GM12878 (cell line): Measurements from ENCODE around the gene CLTRN. TPM values are rescaled to one million over a fixed set of nuclear protein-coding genes. Genes with fewer than 3 reads are reported as not detected.

ENCODE experiments used
- ATAC-seq: fragments of 200-7000 bp; cut with Tn5 transposase; 3 replicates; pipeline ENCODE4 v1.9.1; 2020; ENCODE audit warnings: mild to moderate bottlenecking, moderate library complexity
- BruUV-seq: library from RNA; stranded (reverse); fragments of 400-500 nt; replicated peaks from 2 replicates; lab custom pipeline; 2021; lab: Mats Ljungman, UMichigan
- CTCF ChIA-PET: fragments of 300-600 bp; sonication (Branson Sonifier 250); formaldehyde crosslinking; extraction: SDS; loops from one replicate; lab custom pipeline; 2021; ENCODE audit warnings: inconsistent platforms; lab: Yijun Ruan, JAX
- POLR2A ChIA-PET: fragments of 350-600 bp; formaldehyde crosslinking; extraction: SDS; loops from one replicate; lab custom pipeline; 2021; ENCODE audit warnings: inconsistent platforms; lab: Charles Lee
- RAD21 ChIA-PET: fragments of 300-600 bp; sonication (Branson Sonifier 250); formaldehyde crosslinking; loops from one replicate; lab custom pipeline; 2023; ENCODE audit warnings: antibody characterized with exemption; ENCODE audit not compliant: unreplicated experiment; lab: Charles Lee
- SMC1A ChIA-PET: fragments of 300-600 bp; sonication (Branson Sonifier 250); formaldehyde crosslinking; loops from one replicate; lab custom pipeline; 2023; ENCODE audit not compliant: unreplicated experiment, uncharacterized antibody; lab: Charles Lee
- DNase-seq: peaks from one replicate; pipeline ENCODE4 v3.0.0-alpha.2; 2011; ENCODE audit warnings: low read depth, low spot score
- FAIRE-seq: peaks from 3 replicates; lab custom pipeline; 2011; peaks lifted over from hg19 to GRCh38; lab: Jason Lieb, UNC
- H2AFZ ChIP-seq: 2 replicates; pipeline ENCODE4 v1.6.0; 2011; ENCODE audit warnings: low read depth, low read length, control low read depth; ENCODE audit not compliant: control insufficient read depth
- H3K27ac ChIP-seq: 2 replicates; pipeline ENCODE4 v1.5.1; 2011; ENCODE audit warnings: control low read depth; ENCODE audit not compliant: control insufficient read depth, insufficient read depth
- H3K27me3 ChIP-seq, 2 experiments: replicated peaks in 1 of 2; 2 replicates each; pipeline versions ENCODE4 v1.6.0 to v1.6.1; 2011; ENCODE audit warnings: low read length in 1 of 2; ENCODE audit not compliant: control insufficient read depth in 2 of 2, insufficient read depth in 2 of 2
- H3K36me3 ChIP-seq, 2 experiments: 2 replicates each; pipeline ENCODE4 v1.5.1; 2011; ENCODE audit warnings: low read length in 1 of 2; ENCODE audit not compliant: control insufficient read depth in 2 of 2, insufficient read depth in 2 of 2
- H3K4me1 ChIP-seq: 2 replicates; pipeline ENCODE4 v1.6.1; 2011; ENCODE audit warnings: mild to moderate bottlenecking, low read length, moderate library complexity, mixed read lengths; ENCODE audit not compliant: control insufficient read depth, insufficient read depth
- H3K4me2 ChIP-seq: 2 replicates; pipeline ENCODE4 v1.6.0; 2011; ENCODE audit warnings: control low read depth; ENCODE audit not compliant: control insufficient read depth, insufficient read depth
- H3K4me3 ChIP-seq: fragments of 200-600 bp; sonication (generic); 2 replicates; pipeline ENCODE4 v1.5.1; 2016
- H3K79me2 ChIP-seq: 2 replicates; pipeline ENCODE4 v1.6.0; 2011; ENCODE audit warnings: low read length; ENCODE audit not compliant: control insufficient read depth, insufficient read depth
- H3K9ac ChIP-seq: 2 replicates; pipeline ENCODE4 v1.8.0; 2011; ENCODE audit warnings: low read length, control low read depth, mixed read lengths; ENCODE audit not compliant: control insufficient read depth, insufficient read depth
- H3K9me3 ChIP-seq: replicated peaks from 3 replicates; pipeline ENCODE4 v1.5.1; 2011; ENCODE audit warnings: mild to moderate bottlenecking, low read length; ENCODE audit not compliant: control insufficient read depth, insufficient read depth
- H4K20me1 ChIP-seq: 2 replicates; pipeline ENCODE4 v1.6.0; 2011; ENCODE audit not compliant: control insufficient read depth, insufficient read depth
- CHD4 ChIP-seq: fragments of 200-600 bp; sonication (generic); IDR thresholded peaks from 2 replicates; pipeline ENCODE4 v1.6.1; 2016; ENCODE audit warnings: mild to moderate bottlenecking
- E2F4 ChIP-seq: IDR thresholded peaks from 2 replicates; pipeline ENCODE4 v1.6.1; 2012; ENCODE audit warnings: low read depth, low read length, improper control_type of control experiment
- IRF5 ChIP-seq: fragments of 450-650 bp; IDR thresholded peaks from 2 replicates; pipeline ENCODE4 v1.6.1; 2017; ENCODE audit warnings: borderline replicate concordance
- MTA2 ChIP-seq: fragments of 450-650 bp; IDR thresholded peaks from 2 replicates; pipeline ENCODE4 v1.6.1; 2016; ENCODE audit warnings: low read depth, mild to moderate bottlenecking, moderate library complexity
- STAT3 ChIP-seq: IDR thresholded peaks from 2 replicates; pipeline ENCODE4 v1.6.1; 2011; ENCODE audit warnings: low read depth, low read length, improper control_type of control experiment
- TBL1XR1 ChIP-seq: IDR thresholded peaks from 2 replicates; pipeline ENCODE4 v1.6.1; 2012; ENCODE audit warnings: low read depth, low read length, improper control_type of control experiment
- ZNF687 ChIP-seq: fragments of 450-650 bp; IDR thresholded peaks from 2 replicates; pipeline ENCODE4 v1.6.1; 2017; ENCODE audit warnings: mild to moderate bottlenecking, moderate library complexity
- WGBS: methylation state at CpG from one replicate; pipeline ENCODE4 v1.1.6; 2016; ENCODE audit warnings: low lambda C conversion rate; ENCODE audit not compliant: insufficient replicate concordance, insufficient coverage; ENCODE audit errors: missing lambda C conversion rate; 5-methylcytosine and 5-hydroxymethylcytosine counted together
- in situ Hi-C: fragments of 300-500 bp; cut with MboI; formaldehyde crosslinking; loops from 9 replicates; pipeline ENCODE4 v1.14.3; 2018; ENCODE audit warnings: mixed read lengths
- intact Hi-C: fragments of 100-400 bp; cut with micrococcal nuclease; formaldehyde crosslinking; loops from one replicate; pipeline ENCODE4 v1.14.2; 2022; ENCODE audit not compliant: unreplicated experiment
- polyA plus RNA-seq, 11 experiments: library from polyadenylated mRNA; depleted of rRNA in 4 of 11; unstranded in 6 of 11; stranded (reverse) in 5 of 11; fragments of >200 nt; fragmentation: Nextera tagmentation in 4 of 11; fragmentation: Illumina TruSeq in 1 of 11; extraction: Ambion mirVana in 4 of 11; extraction: Trizol in 1 of 11; gene quantifications; 1 replicate in 1 of 11; 2 replicates in 10 of 11; pipeline versions ENCODE4 v1.2.1 to v1.2.3, GENCODE V29; 2011 to 2016; ENCODE audit warnings: inconsistent platforms in 2 of 11, missing spikeins in 2 of 11, low read depth in 1 of 11
- total RNA-seq, 4 experiments: library from RNA; depleted of rRNA in 3 of 4; stranded (reverse); fragments of >200 nt in 3 of 4; fragmentation: Illumina TruSeq in 1 of 4; extraction: Trizol in 1 of 4; gene quantifications; 2 replicates each; pipeline versions ENCODE4 v1.2.1 to v1.2.3, GENCODE V29; 2013 to 2021

Gene CLTRN
- total and polyA plus RNA-seq, 10 of the 15 experiments (the other 5 are each of a cell fraction or from before 2014, with no cell fraction given): 0.13 to 0.75 (median 0.27) TPM; not detected in 1

DNA sequence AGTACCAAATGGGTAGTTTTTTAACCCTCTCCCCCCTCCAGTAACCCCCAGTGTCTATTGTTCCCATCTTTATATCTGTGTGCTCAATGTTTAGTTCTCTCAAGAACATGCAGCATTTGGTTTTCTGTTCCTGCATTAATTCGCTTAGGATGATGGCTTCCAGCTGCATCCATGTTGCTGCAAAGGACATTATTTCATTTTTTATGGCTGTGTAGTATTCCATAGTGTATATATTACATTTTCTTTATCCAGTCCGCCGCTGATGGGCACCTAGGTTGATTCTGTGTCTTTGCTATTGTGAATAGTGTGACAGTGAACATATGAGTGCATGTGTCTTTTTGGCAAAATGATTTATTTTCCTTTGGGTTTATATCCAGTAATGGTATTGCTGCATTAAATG, 31.9 kb upstream of the CLTRN start (continued):
- TF ChIP-seq ZNF687 (no peak), TBL1XR1 (no peak)

DNA sequence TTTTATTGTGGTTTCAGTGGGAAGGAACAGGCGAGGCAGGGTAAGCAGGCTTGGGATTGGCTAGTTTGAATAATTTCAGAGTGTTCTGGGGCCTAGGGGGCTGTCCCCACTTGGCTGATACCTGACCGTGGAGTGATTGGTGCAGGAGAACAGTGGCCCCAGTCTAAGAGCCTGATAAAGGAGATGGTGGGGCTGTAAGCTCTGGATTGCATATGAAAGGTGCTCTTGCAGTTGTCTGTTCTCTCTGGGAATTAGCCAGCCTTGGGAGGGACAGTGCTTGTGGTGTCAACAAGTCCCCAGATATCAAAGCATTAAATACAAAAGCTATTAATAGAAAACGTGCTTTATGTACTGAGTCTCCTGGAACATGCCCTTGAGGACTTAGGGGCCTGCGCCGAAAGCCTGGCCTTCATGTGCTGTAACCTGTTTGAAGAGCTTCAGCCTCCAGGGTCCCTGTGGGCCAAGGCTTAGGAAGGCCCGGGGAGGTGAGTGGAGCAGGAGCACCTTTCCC, 30.4 kb upstream of the CLTRN start:
- TF ChIP-seq E2F4: no peak
- no peak for TF ChIP-seq STAT3
- no peak for TF ChIP-seq CHD4
- no peak for TF ChIP-seq MTA2
- no peak for TF ChIP-seq IRF5
- Histone ChIP-seq H3K27ac (no peak overlapping the region), H3K4me2 (no peak overlapping the region), H3K27me3 (no peaks in the 10 kb centered on the region), H3K4me3 (no peak overlapping the region), H2AFZ (no peak overlapping the region), H3K36me3 (peaks cover 3% of the 10 kb centered on the region in 2 experiments; a peak in 2 of 4 replicates), H3K79me2 (no peaks in the 10 kb centered on the region), H3K9ac (no peak overlapping the region), H4K20me1 (no peaks in the 10 kb centered on the region), H3K4me1 (no peaks in the 10 kb centered on the region), H3K9me3 (no peaks in the 10 kb centered on the region)
- BruUV-seq: no TSS peak
- ChIA-PET CTCF (no interaction called here), POLR2A (interaction anchor here (0.6 kb wide), 1 partner anchor 1118 kb away, joined by 4 read pairs; no protein-coding TSS in a partner anchor), SMC1A (no interaction called here), RAD21 (no interaction called here)
- ATAC-seq (no peak), DNase-seq (no peak), FAIRE-seq (no peak)
- in situ Hi-C loops (no loop called here), intact Hi-C loops (no loop called here)
- 87% methylated on average over 6 of the region's 6 CpGs for WGBS
